C4-2B (cell line): Measurements from ENCODE around the gene ARHGAP45.

ENCODE experiments used
- H3K27ac ChIP-seq: fragments of 450-650 bp; 2 replicates; pipeline ENCODE4 v1.5.1; 2017
- ZFX ChIP-seq: fragments of 450-650 bp; IDR thresholded peaks from 2 replicates; pipeline ENCODE4 v1.6.1; 2017
- TF ChIP-seq, protein P1 (sequence below): fragments of 450-650 bp; conservative IDR thresholded peaks from 2 replicates; pipeline ENCODE4 v1.5.1; 2017; ENCODE audit warnings: mild to moderate bottlenecking

Gene ARHGAP45

DNA sequence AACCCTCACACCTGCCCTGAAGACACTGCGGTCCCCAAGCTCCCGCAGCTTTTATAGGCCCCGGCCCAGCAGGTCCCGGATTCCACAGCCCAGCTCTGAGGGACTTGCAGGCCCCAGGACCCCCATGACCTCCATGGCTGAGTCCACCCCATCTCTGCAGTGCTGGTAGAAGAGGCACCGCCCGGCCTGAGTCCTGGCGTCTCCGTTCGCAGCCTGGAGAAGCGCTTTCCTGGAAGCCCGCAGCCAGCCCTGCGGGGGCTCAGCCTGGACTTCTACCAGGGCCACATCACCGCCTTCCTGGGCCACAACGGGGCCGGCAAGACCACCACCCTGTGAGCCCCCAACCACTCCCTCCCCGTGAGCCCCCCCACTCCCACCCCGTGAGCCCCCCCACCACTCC lies 17.9 kb upstream of the ARHGAP45 start:
- no peak for TF ChIP-seq ZFX
- TF ChIP-seq, protein P1, sequence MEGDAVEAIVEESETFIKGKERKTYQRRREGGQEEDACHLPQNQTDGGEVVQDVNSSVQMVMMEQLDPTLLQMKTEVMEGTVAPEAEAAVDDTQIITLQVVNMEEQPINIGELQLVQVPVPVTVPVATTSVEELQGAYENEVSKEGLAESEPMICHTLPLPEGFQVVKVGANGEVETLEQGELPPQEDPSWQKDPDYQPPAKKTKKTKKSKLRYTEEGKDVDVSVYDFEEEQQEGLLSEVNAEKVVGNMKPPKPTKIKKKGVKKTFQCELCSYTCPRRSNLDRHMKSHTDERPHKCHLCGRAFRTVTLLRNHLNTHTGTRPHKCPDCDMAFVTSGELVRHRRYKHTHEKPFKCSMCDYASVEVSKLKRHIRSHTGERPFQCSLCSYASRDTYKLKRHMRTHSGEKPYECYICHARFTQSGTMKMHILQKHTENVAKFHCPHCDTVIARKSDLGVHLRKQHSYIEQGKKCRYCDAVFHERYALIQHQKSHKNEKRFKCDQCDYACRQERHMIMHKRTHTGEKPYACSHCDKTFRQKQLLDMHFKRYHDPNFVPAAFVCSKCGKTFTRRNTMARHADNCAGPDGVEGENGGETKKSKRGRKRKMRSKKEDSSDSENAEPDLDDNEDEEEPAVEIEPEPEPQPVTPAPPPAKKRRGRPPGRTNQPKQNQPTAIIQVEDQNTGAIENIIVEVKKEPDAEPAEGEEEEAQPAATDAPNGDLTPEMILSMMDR: no peak

DNA sequence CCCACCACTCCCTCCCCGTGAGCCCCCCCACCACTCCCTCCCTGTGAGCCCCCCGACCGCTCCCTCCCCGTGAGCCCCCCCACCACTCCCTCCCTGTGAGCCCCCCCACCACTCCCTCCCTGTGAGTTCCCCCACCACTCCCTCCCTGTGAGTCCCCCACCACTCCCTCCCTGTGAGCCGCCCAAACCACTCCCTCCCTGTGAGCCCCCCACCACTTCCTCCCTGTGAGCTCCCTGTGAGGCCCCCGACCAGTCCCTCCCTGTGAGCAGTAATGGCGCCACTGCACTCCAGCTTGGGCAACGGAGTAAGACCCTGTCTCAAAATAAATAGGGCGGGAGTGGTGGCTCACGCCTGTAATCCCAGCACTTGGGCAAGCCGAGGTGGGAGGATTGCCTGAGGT lies 17.2 kb upstream of the ARHGAP45 start:
- H3K27ac ChIP-seq: no peak overlapping the region
- TF ChIP-seq, protein P1: no peak

More for the DNA sequence above, 17.9 kb upstream of the ARHGAP45 start:
- no peak overlapping the region for H3K27ac ChIP-seq

DNA sequence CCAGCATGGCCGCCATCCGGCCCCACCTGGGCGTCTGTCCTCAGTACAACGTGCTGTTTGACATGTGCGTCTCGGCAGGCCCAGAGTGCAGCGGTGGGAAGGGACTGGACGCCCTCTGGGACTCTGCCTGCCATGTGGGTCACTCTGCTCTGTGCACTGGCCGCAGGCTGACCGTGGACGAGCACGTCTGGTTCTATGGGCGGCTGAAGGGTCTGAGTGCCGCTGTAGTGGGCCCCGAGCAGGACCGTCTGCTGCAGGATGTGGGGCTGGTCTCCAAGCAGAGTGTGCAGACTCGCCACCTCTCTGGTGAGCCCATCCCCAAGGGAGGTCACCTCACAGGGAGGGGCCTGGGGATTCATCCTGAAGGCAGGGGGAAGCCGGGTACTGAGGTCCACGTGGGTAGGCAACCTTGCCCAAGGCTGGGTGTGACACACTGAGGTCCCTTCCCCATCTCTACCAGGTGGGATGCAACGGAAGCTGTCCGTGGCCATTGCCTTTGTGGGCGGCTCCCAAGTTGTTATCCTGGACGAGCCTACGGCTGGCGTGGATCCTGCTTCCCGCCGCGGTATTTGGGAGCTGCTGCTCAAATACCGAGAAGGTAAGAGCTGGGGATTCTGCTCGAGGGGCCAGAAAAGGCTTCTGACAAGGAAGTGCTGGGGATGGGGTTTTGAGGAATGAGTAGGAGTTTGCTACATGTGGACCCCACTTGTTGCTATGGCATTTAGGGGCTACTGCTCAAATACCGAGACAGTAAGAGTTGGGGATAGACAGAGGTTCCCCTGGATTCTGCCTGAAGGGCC lies 15.8 kb upstream of the ARHGAP45 start:
- TF ChIP-seq, protein P1: no peak
- no peak for TF ChIP-seq ZFX

DNA sequence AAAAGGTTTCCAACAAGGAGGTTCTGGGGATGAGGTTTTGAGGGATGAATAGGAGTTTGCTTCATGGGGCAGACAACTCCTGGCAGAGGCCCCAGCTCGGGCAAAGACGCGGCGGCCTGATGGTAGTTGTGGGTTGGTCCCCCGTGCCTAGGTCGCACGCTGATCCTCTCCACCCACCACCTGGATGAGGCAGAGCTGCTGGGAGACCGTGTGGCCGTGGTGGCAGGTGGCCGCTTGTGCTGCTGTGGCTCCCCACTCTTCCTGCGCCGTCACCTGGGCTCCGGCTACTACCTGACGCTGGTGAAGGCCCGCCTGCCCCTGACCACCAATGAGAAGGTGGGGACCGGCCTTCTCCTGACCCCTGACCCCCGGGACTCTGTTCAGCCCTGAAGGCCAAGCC lies 15.2 kb upstream of the ARHGAP45 start:
- TF ChIP-seq, protein P1: no peak
- TF ChIP-seq ZFX: no peak
- H3K27ac ChIP-seq: no peak overlapping the region

More for the DNA sequence above, 15.8 kb upstream of the ARHGAP45 start:
- H3K27ac ChIP-seq: no peak overlapping the region

DNA sequence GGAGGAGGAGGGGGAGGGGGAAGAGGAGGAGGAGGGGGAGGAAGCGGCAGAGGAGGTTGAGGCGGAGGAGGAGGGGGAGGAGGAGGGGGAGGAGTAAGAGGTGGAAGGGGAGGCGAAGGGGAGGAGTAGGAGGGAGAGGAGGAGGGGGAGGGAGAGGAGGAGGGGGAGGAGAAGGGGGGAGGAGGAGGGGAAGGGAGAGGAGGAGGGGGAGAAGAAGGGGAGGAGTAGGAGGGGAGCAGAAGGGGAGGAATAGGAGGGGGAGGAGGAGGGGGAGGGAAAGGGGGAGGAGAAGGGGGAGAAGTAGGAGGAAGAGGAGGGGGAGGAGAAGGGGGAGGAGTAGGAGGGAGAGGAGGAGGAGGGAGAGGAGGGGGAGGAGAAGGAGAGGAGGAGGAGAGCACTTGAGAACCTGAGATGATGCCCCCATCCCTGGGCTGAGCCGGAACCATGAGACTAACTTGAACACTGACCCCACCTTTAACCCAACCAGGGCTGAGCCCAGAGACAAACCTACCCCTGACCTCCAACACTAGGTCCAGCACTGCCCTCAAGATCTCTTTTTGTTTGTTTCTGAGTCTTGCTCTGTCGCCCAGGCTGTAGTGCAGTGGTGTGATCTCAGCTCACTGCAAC lies 14.5 kb upstream of the ARHGAP45 start:
- no peak overlapping the region for H3K27ac ChIP-seq
- TF ChIP-seq, protein P1: no peak
- no peak for TF ChIP-seq ZFX

DNA sequence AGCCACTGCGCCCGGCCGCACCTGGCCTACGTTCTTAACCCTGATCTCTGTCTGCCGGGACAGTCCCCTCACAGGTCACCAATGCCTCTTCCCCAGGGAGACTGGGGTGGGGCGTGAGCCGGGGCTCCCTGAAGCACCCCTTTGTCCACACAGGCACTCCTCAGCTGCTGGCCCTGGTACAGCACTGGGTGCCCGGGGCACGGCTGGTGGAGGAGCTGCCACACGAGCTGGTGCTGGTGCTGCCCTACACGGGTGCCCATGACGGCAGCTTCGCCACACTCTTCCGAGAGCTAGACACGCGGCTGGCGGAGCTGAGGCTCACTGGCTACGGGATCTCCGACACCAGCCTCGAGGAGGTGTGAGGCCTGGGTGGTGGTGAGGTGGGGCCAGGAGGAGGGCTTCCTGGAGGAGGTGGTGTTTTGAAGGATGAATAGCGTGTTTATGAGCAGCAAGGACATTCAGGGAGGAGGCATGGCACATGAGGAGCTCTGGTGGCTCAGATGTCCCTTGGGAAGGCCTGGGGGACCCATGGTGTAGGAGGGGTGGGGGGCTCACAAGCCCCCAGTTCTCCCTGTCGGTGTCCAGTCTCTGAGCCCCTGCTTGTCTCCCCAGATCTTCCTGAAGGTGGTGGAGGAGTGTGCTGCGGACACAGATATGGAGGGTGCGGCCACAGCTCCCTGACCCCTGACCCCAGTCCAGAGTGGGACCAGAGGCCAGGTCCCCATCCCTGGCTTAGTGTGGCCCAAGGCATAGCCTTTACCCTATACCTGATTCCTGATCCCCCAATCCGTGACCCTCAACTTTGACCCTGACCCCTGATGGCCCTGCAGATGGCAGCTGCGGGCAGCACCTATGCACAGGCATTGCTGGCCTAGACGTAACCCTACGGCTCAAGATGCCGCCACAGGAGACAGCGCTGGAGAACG lies 13.5 kb upstream of the ARHGAP45 start:
- H3K27ac ChIP-seq: no peak overlapping the region
- TF ChIP-seq, protein P1: no peak
- no peak for TF ChIP-seq ZFX
